Osteoblast (primary cell): ENCODE results near the gene GNAL. TPM values are rescaled to one million over a fixed set of nuclear protein-coding genes. Genes with fewer than 3 reads are reported as not detected.

Experiments used
- DNase-seq: peaks from one replicate; pipeline ENCODE4 v3.0.0; 2011; ENCODE audit warnings: low spot score, mixed read lengths; ENCODE audit not compliant: insufficient read length; ENCODE audit errors: missing footprints
- H2AFZ ChIP-seq: 2 replicates; pipeline ENCODE4 v1.6.0; 2011; ENCODE audit warnings: mild to moderate bottlenecking, low read length
- H3K27ac ChIP-seq: 2 replicates; pipeline ENCODE4 v1.5.1; 2011; ENCODE audit warnings: mild to moderate bottlenecking, low read depth, low read length, moderate library complexity
- H3K27me3 ChIP-seq: 2 replicates; pipeline ENCODE4 v1.6.0; 2012; ENCODE audit warnings: mild to moderate bottlenecking, control low read depth, inconsistent platforms, low read length, moderate library complexity; ENCODE audit not compliant: insufficient read depth
- H3K36me3 ChIP-seq: 2 replicates; pipeline ENCODE4 v1.5.1; 2011; ENCODE audit warnings: mild to moderate bottlenecking, low read length, control low read depth, moderate library complexity; ENCODE audit not compliant: insufficient read depth
- H3K4me1 ChIP-seq: 2 replicates; pipeline ENCODE4 v1.5.1; 2011; ENCODE audit warnings: mild to moderate bottlenecking, low read length, control low read depth, moderate library complexity; ENCODE audit not compliant: insufficient read depth
- H3K4me2 ChIP-seq: 2 replicates; pipeline ENCODE4 v1.6.0; 2011; ENCODE audit warnings: mild to moderate bottlenecking, low read length; ENCODE audit not compliant: insufficient read depth
- H3K4me3 ChIP-seq: fragments of 200-600 bp; sonication (generic); 3 replicates; pipeline ENCODE4 v1.5.1; 2012; ENCODE audit warnings: mild to moderate bottlenecking, low read length, inconsistent platforms; ENCODE audit not compliant: insufficient read depth
- H3K79me2 ChIP-seq: 2 replicates; pipeline ENCODE4 v1.6.0; 2012; ENCODE audit warnings: mild to moderate bottlenecking, low read length, control low read depth, inconsistent platforms; ENCODE audit not compliant: insufficient read depth
- H3K9me3 ChIP-seq: 2 replicates; pipeline ENCODE4 v1.5.1; 2011; ENCODE audit warnings: low read depth, low read length, control low read depth
- H4K20me1 ChIP-seq: 2 replicates; pipeline ENCODE4 v1.6.0; 2012; ENCODE audit warnings: mild to moderate bottlenecking, low read length, control low read depth; ENCODE audit not compliant: insufficient read depth
- total RNA-seq: library from RNA; depleted of rRNA; stranded (reverse); fragments of >200 nt; gene quantifications from 2 replicates; pipeline ENCODE4 v1.2.3, GENCODE V29; 2012
- TF ChIP-seq, protein P1 (sequence below): IDR thresholded peaks from 2 replicates; pipeline ENCODE4 v1.5.1; 2011; ENCODE audit warnings: mild to moderate bottlenecking, low read depth, low read length, moderate library complexity; ENCODE audit errors: extremely low read depth

The GNAL gene
- total RNA-seq, 1 donor, result 0.72 TPM

DNA sequence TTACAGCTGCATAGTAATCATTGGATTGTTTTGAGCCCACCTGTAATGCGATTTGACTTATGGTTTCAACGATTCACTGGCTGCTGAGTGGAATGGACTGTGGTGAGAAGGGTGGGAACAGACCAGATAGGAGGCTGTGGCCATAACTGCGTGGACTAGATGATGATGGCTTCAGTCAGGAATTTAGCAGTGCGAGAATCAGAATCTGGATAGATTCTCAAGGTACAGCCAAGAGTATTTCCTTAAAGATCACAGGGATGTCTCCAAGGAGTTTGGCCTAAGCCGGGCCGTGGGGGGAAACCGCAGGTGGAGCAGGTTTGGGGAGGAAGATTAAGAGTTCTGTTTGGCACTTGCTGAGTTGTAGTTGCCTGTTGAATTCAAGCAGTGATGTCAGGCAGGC, 118.2 kb downstream of the GNAL start:
- H3K4me3 ChIP-seq, result no peak overlapping the region
- DNase-seq, result no peak
- no peaks in the 10 kb centered on the region for H3K79me2 ChIP-seq
- TF ChIP-seq, protein P1, sequence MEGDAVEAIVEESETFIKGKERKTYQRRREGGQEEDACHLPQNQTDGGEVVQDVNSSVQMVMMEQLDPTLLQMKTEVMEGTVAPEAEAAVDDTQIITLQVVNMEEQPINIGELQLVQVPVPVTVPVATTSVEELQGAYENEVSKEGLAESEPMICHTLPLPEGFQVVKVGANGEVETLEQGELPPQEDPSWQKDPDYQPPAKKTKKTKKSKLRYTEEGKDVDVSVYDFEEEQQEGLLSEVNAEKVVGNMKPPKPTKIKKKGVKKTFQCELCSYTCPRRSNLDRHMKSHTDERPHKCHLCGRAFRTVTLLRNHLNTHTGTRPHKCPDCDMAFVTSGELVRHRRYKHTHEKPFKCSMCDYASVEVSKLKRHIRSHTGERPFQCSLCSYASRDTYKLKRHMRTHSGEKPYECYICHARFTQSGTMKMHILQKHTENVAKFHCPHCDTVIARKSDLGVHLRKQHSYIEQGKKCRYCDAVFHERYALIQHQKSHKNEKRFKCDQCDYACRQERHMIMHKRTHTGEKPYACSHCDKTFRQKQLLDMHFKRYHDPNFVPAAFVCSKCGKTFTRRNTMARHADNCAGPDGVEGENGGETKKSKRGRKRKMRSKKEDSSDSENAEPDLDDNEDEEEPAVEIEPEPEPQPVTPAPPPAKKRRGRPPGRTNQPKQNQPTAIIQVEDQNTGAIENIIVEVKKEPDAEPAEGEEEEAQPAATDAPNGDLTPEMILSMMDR, result no peak
- H3K36me3 ChIP-seq, result no peaks in the 10 kb centered on the region
- no peak overlapping the region for H2AFZ ChIP-seq
- no peaks in the 10 kb centered on the region for H3K9me3 ChIP-seq
- H3K27me3 ChIP-seq, result no peaks in the 10 kb centered on the region
- H3K27ac ChIP-seq, result peak overlapping the region; percentile 35
- no peaks in the 10 kb centered on the region for H4K20me1 ChIP-seq
- H3K4me1 ChIP-seq, result peaks cover 14% of the 10 kb centered on the region
- H3K4me2 ChIP-seq, result no peak overlapping the region

DNA sequence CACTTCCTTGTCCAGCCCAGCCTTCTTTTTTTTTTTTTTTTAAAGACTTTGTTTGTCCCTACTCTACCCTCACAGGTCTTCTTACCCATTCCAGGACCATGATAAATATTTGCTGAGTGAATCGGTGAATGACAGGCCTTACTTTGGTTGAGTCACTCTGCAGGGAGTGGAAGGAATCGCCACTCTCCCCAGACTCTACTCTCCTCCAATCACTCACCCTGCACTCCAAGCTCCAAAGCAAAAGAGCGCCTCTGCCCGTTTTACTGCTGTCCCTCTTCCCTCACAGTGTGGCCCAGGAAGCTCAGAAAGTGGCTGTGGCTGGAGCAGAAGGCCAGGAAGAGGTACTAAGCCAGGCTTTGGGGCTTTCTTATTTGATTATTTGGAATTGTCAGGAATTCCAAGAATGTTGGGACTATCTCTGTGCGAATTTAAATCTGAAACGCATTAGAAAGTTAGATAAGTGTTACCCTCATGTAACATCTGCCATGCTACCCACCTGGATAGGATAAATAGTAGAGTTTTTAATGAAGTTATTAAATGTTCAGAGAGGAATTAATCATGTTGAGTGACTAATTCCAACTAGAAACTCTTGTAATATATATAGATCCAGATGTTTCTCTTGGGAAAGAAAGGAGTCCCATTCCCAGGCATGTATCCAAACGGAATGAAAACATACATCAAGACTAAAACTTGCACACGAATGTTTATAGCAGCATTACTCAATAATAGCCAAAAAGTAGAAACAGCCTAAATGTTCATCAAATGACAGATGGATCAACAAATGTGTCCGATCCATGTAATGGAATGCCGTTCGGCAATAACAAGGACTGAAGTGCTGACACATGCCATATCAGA, 119.2 kb downstream of the GNAL start:
- Histone ChIP-seq H3K27me3 (no peaks in the 10 kb centered on the region), H3K79me2 (no peaks in the 10 kb centered on the region), H3K4me2 (no peak overlapping the region), H2AFZ (peak overlapping the region; percentile 59), H3K27ac (peak overlapping the region; percentile 35), H3K4me3 (no peak overlapping the region), H3K4me1 (peaks cover 14% of the 10 kb centered on the region), H3K36me3 (no peaks in the 10 kb centered on the region), H4K20me1 (no peaks in the 10 kb centered on the region), H3K9me3 (no peaks in the 10 kb centered on the region)
- TF ChIP-seq, protein P1, result no peak
- DNase-seq, result no peak

DNA sequence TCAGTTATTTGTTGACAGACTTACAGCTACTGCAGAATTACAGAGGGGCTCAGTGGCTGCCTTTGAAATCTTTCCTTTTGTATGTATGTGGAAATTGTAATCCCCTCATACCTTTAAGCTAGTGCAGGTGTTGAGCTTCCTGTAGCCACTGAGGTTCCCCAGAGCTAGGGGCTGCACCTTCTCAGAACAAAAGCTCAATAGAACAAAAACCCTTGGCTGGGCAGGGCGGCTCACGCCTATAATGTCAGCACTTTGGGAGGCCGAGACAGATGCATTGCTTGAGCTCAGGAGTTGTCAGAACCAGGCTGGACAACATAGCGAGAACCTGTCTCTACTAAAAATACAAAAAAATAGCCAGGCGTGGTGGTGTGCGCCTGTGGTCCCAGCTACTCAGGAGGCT, 120.8 kb downstream of the GNAL start:
- DNase-seq, result no peak
- Histone ChIP-seq H3K27me3 (no peaks in the 10 kb centered on the region), H3K4me2 (no peak overlapping the region), H3K4me1 (peaks cover 14% of the 10 kb centered on the region), H4K20me1 (no peaks in the 10 kb centered on the region), H2AFZ (no peak overlapping the region), H3K9me3 (no peaks in the 10 kb centered on the region), H3K36me3 (no peaks in the 10 kb centered on the region), H3K79me2 (no peaks in the 10 kb centered on the region), H3K27ac (no peak overlapping the region), H3K4me3 (no peak overlapping the region)
- TF ChIP-seq, protein P1, result no peak

DNA sequence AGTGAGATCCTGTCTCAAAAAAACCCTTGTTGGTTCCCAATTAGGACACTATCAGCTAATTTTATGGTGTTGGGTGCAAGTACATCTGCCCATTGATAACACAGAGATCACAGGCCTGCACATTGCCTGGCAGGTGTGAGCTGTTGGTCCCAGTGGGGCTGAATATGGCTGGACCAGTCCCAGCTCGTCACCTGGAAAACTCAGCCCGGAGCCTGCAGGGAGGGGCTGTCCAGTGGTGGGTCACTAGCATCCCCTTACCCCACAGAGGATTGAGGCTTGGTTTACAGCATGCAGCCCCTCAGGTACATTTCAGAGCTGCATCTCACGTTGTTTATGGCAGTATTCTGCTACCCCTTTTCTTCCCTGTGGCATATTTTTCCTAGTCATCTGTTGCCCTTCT, 121.3 kb downstream of the GNAL start:
- Histone ChIP-seq H3K36me3 (no peaks in the 10 kb centered on the region), H3K4me1 (peaks cover 14% of the 10 kb centered on the region), H3K79me2 (no peaks in the 10 kb centered on the region), H3K27ac (no peak overlapping the region), H4K20me1 (no peaks in the 10 kb centered on the region), H2AFZ (no peak overlapping the region), H3K9me3 (no peaks in the 10 kb centered on the region), H3K4me3 (no peak overlapping the region), H3K4me2 (no peak overlapping the region), H3K27me3 (no peaks in the 10 kb centered on the region)
- TF ChIP-seq, protein P1, result no peak
- no peak for DNase-seq
